SK-N-SH (cell line): Measurements from ENCODE around the gene MRPL18. TPM values are rescaled to one million over a fixed set of nuclear protein-coding genes. Genes with fewer than 3 reads are reported as not detected.

Experiments
- CTCF ChIA-PET: fragments of 300-600, 350-600 bp; formaldehyde crosslinking; extraction: SDS; loops from one replicate; lab custom pipeline; 2021; lab: Yijun Ruan, JAX
- POLR2A ChIA-PET: fragments of 350-600 bp; sonication (Branson Sonifier 250); formaldehyde crosslinking; extraction: SDS; loops from one replicate; lab custom pipeline; 2020; ENCODE audit warnings: antibody characterized with exemption, inconsistent platforms; lab: Yijun Ruan, JAX
- DNase-seq: peaks from one replicate; pipeline ENCODE4 v3.0.0; 2012
- H2AFZ ChIP-seq: fragments of 200-600 bp; sonication (generic); 2 replicates; pipeline ENCODE4 v1.8.1; 2016; ENCODE audit warnings: antibody characterized with exemption, mild to moderate bottlenecking, low read depth
- H3F3A ChIP-seq: fragments of 200-600 bp; sonication (generic); replicated peaks from 2 replicates; pipeline ENCODE3; 2016; ENCODE audit warnings: antibody characterized with exemption, mild to moderate bottlenecking; ENCODE audit not compliant: insufficient read depth
- H3K27ac ChIP-seq, 2 experiments: fragments of 200-500 bp in 1 of 2; fragments of 200-600 bp in 1 of 2; sonication (Bioruptor generic) in 1 of 2; sonication (generic), shearing (Covaris generic) in 1 of 2; 2 replicates each; pipeline versions ENCODE4 v1.5.1 to v1.6.1; 2014 to 2016; ENCODE audit warnings: low read depth in 2 of 2, inconsistent platforms in 1 of 2, low read length in 1 of 2, mild to moderate bottlenecking in 1 of 2, mixed read lengths in 1 of 2
- H3K27me3 ChIP-seq: fragments of 200-600 bp; sonication (generic), shearing (Covaris generic); 2 replicates; pipeline ENCODE4 v1.6.1; 2016; ENCODE audit warnings: mixed run types; ENCODE audit not compliant: insufficient read depth
- H3K36me3 ChIP-seq, 2 experiments: fragments of 200-500 bp in 1 of 2; fragments of 200-600 bp in 1 of 2; sonication (Bioruptor generic) in 1 of 2; sonication (generic) in 1 of 2; replicated peaks in 1 of 2; 2 replicates each; pipeline versions ENCODE3 to v1.5.1; 2014 to 2016; ENCODE audit warnings: low read length in 1 of 2, mild to moderate bottlenecking in 1 of 2; ENCODE audit not compliant: insufficient read depth in 2 of 2, control insufficient read depth in 1 of 2
- H3K4me1 ChIP-seq, 2 experiments: fragments of 200-500 bp in 1 of 2; fragments of 200-600 bp in 1 of 2; sonication (Bioruptor generic) in 1 of 2; sonication (generic), shearing (Covaris generic) in 1 of 2; 2 replicates each; pipeline versions ENCODE4 v1.5.1 to v1.6.1; 2014 to 2016; ENCODE audit warnings: low read depth in 1 of 2, low read length in 1 of 2, mixed run types in 1 of 2; ENCODE audit not compliant: insufficient read depth in 2 of 2, control insufficient read depth in 1 of 2
- H3K4me2 ChIP-seq: fragments of 200-600 bp; sonication (generic), shearing (Covaris generic); 2 replicates; pipeline ENCODE4 v1.6.1; 2017; ENCODE audit warnings: mixed run types
- H3K4me3 ChIP-seq, 2 experiments: fragments of 200-500 bp in 1 of 2; fragments of 200-600 bp in 1 of 2; sonication (Bioruptor generic) in 1 of 2; sonication (generic), shearing (Covaris generic) in 1 of 2; 2 replicates each; pipeline versions ENCODE4 v1.5.1 to v1.8.1; 2014 to 2016; ENCODE audit warnings: low read depth in 2 of 2, inconsistent platforms in 1 of 2, low read length in 1 of 2, mild to moderate bottlenecking in 1 of 2, mixed read lengths in 1 of 2, moderate library complexity in 1 of 2
- H3K79me2 ChIP-seq: fragments of 200-600 bp; sonication (generic); 2 replicates; pipeline ENCODE4 v1.8.1; 2017; ENCODE audit warnings: mild to moderate bottlenecking; ENCODE audit not compliant: insufficient read depth
- H3K9ac ChIP-seq: fragments of 200-600 bp; sonication (generic); 2 replicates; pipeline ENCODE4 v1.6.1; 2017; ENCODE audit warnings: mixed run types
- H3K9me2 ChIP-seq: fragments of 200-600 bp; sonication (generic); 2 replicates; pipeline ENCODE4 v1.6.1; 2017; ENCODE audit warnings: mixed run types
- H3K9me3 ChIP-seq: fragments of 200-600 bp; sonication (generic); 2 replicates; pipeline ENCODE4 v1.6.1; 2017; ENCODE audit warnings: mixed run types, mild to moderate bottlenecking, moderate library complexity
- H4K20me1 ChIP-seq: fragments of 200-600 bp; sonication (generic); 2 replicates; pipeline ENCODE4 v1.6.1; 2017; ENCODE audit warnings: mild to moderate bottlenecking, mixed run types; ENCODE audit not compliant: insufficient read depth
- CHD2 ChIP-seq: fragments of 150-350 bp; IDR thresholded peaks from 2 replicates; pipeline ENCODE4 v1.6.1; 2018; ENCODE audit warnings: low read length; ENCODE audit not compliant: partially characterized antibody
- EP300 ChIP-seq, 2 experiments: IDR thresholded peaks; 2 replicates each; pipeline versions ENCODE4 v1.4.0 to v1.6.1; 2012; ENCODE audit warnings: borderline replicate concordance in 1 of 2, low read depth in 1 of 2, low read length in 1 of 2
- EZH2phosphoT487 ChIP-seq: fragments of 200-600 bp; sonication (generic); IDR thresholded peaks from 2 replicates; pipeline ENCODE4 v1.6.1; 2017; ENCODE audit warnings: low read depth, mixed run types, mild to moderate bottlenecking, antibody characterized with exemption, moderate library complexity, borderline replicate concordance
- FOXJ3 ChIP-seq: sonication (generic); formaldehyde crosslinking; IDR thresholded peaks from 2 replicates; pipeline ENCODE4 v1.5.1; 2020; ENCODE audit warnings: mild to moderate bottlenecking, missing genetic modification reagents
- GABPA ChIP-seq: IDR thresholded peaks from 2 replicates; pipeline ENCODE4 v1.4.0; 2012; ENCODE audit warnings: low read depth, mild to moderate bottlenecking
- GATA2 ChIP-seq: sonication (generic); formaldehyde crosslinking; IDR thresholded peaks from 2 replicates; pipeline ENCODE4 v1.5.0; 2020; ENCODE audit warnings: mild to moderate bottlenecking, missing genetic modification reagents
- JUND ChIP-seq: IDR thresholded peaks from 2 replicates; pipeline ENCODE4 v1.4.0; 2012
- NFIC ChIP-seq: IDR thresholded peaks from 2 replicates; pipeline ENCODE4 v1.4.0; 2012; ENCODE audit warnings: borderline replicate concordance
- RAD21 ChIP-seq: IDR thresholded peaks from 2 replicates; pipeline ENCODE4 v1.6.1; 2012; ENCODE audit warnings: mild to moderate bottlenecking, low read length
- RFX5 ChIP-seq: IDR thresholded peaks from 2 replicates; pipeline ENCODE4 v1.6.1; 2012; ENCODE audit warnings: mild to moderate bottlenecking, improper control_type of control experiment, low read length
- RXRA ChIP-seq: IDR thresholded peaks from 2 replicates; pipeline ENCODE4 v1.4.0; 2012; ENCODE audit warnings: low read depth, mild to moderate bottlenecking, borderline replicate concordance
- TAF1 ChIP-seq: IDR thresholded peaks from 2 replicates; pipeline ENCODE4 v1.6.1; 2012; ENCODE audit warnings: low read depth, mild to moderate bottlenecking, low read length, moderate library complexity, borderline replicate concordance
- TCF12 ChIP-seq: IDR thresholded peaks from 2 replicates; pipeline ENCODE4 v1.4.0; 2012
- TEAD4 ChIP-seq: IDR thresholded peaks from 2 replicates; pipeline ENCODE4 v1.4.0; 2012; ENCODE audit warnings: mild to moderate bottlenecking, borderline replicate concordance; ENCODE audit not compliant: insufficient read depth
- WGBS: methylation state at CpG from one replicate; pipeline ENCODE4 v1.1.6; 2017; ENCODE audit warnings: low lambda C conversion rate; 5-methylcytosine and 5-hydroxymethylcytosine counted together
- polyA plus RNA-seq, 3 experiments: library from polyadenylated mRNA; depleted of rRNA; stranded (reverse); fragments of >200 nt; gene quantifications; 2 replicates each; pipeline ENCODE4 v1.2.3, GENCODE V29; 2012
- TF ChIP-seq, protein P1 (sequence below): IDR thresholded peaks from 2 replicates; pipeline ENCODE4 v1.6.1; 2012; ENCODE audit warnings: mild to moderate bottlenecking, low read depth, low read length, moderate library complexity
- TF ChIP-seq, protein P2 (sequence below): fragments of 150-350 bp; IDR thresholded peaks from 2 replicates; pipeline ENCODE4 v1.6.1; 2017; ENCODE audit warnings: antibody characterized with exemption, low read length, low read depth, borderline replicate concordance
- TF ChIP-seq, protein P3 (sequence below): IDR thresholded peaks from 2 replicates; pipeline ENCODE4 v1.4.0; 2012; ENCODE audit warnings: low read depth, borderline replicate concordance
- TF ChIP-seq, protein P4 (sequence below): IDR thresholded peaks from 2 replicates; pipeline ENCODE4; 2012
- TF ChIP-seq, protein P5 (sequence below): fragments of 150-350 bp; IDR thresholded peaks from 2 replicates; pipeline ENCODE4 v1.6.1; 2016; ENCODE audit warnings: mild to moderate bottlenecking, low read depth, low read length
- TF ChIP-seq, protein P6 (sequence below): IDR thresholded peaks from 2 replicates; pipeline ENCODE4 v1.4.0; 2012; ENCODE audit warnings: low read depth

MRPL18 gene
- polyA plus RNA-seq, 1 of the 3 experiments (the other 2 are of a cell fraction): 84.4 TPM

DNA sequence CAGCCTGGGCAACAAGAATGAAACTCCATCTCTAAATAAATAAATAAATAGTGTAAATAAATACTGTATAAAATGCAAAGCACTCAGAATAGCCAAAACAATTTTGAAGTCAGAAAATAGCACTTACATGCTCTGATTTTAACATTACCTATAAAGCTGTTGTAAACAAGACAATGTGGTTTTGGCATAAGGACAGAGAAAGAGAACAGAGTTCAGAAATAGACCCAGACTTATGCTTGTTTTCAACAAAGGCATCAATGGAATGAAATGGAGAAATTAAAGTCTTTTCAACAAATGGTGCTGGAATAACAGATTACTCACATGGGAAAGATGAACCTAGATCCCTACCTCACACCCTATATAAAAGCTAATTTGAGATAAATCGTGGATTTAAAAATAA is 18.1 kb upstream of the MRPL18 start (continued):
- TF ChIP-seq GATA2 (CRISPR knock-in tag): no peak
- TF ChIP-seq, protein P1, sequence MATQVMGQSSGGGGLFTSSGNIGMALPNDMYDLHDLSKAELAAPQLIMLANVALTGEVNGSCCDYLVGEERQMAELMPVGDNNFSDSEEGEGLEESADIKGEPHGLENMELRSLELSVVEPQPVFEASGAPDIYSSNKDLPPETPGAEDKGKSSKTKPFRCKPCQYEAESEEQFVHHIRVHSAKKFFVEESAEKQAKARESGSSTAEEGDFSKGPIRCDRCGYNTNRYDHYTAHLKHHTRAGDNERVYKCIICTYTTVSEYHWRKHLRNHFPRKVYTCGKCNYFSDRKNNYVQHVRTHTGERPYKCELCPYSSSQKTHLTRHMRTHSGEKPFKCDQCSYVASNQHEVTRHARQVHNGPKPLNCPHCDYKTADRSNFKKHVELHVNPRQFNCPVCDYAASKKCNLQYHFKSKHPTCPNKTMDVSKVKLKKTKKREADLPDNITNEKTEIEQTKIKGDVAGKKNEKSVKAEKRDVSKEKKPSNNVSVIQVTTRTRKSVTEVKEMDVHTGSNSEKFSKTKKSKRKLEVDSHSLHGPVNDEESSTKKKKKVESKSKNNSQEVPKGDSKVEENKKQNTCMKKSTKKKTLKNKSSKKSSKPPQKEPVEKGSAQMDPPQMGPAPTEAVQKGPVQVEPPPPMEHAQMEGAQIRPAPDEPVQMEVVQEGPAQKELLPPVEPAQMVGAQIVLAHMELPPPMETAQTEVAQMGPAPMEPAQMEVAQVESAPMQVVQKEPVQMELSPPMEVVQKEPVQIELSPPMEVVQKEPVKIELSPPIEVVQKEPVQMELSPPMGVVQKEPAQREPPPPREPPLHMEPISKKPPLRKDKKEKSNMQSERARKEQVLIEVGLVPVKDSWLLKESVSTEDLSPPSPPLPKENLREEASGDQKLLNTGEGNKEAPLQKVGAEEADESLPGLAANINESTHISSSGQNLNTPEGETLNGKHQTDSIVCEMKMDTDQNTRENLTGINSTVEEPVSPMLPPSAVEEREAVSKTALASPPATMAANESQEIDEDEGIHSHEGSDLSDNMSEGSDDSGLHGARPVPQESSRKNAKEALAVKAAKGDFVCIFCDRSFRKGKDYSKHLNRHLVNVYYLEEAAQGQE: no peak

DNA sequence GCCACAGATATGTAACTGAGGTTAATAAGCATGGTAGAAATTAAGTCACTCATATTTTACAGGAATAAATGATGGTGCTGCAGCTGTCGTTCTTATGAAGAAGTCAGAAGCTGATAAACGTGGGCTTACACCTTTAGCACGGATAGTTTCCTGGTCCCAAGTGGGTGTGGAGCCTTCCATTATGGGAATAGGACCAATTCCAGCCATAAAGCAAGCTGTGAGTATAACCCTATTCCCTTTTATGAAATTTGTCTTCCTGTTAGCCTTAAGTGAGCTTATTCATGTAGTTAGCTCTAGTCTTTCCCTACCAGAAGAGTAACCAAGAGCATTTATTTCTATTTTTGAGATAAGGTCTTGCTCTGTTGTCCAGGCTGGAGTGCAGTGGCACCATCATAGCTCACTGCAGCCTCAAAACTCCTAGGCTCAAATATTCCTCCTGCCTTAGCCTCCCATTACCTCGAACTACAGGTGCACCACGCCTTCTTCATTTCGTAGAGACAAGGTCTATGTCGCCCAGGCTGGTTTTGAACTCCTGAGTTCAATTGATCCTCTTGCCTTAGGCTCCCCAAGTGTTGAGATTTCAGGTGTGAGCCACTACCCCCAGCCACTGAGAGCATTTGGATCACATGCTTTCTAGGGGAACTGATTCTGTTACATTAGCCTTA is 12.9 kb upstream of the MRPL18 start:
- no peak for DNase-seq
- peaks cover 39% of the 10 kb centered on the region for H3F3A ChIP-seq
- no peak for TF ChIP-seq TEAD4
- no peak for TF ChIP-seq TAF1
- no peak for TF ChIP-seq EP300 (IDR thresholded peaks at IDR 0.05; ENCODE audit: borderline replicate concordance in 1 of 2, low read depth in 1 of 2, low read length in 1 of 2)
- no peak for TF ChIP-seq FOXJ3 (CRISPR knock-in tag)
- TF ChIP-seq EZH2phosphoT487: no peak
- TF ChIP-seq, protein P2, sequence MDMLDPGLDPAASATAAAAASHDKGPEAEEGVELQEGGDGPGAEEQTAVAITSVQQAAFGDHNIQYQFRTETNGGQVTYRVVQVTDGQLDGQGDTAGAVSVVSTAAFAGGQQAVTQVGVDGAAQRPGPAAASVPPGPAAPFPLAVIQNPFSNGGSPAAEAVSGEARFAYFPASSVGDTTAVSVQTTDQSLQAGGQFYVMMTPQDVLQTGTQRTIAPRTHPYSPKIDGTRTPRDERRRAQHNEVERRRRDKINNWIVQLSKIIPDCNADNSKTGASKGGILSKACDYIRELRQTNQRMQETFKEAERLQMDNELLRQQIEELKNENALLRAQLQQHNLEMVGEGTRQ: no peak
- TF ChIP-seq TCF12: no peak
- TF ChIP-seq RAD21: no peak
- TF ChIP-seq JUND: no peak
- TF ChIP-seq, protein P3, sequence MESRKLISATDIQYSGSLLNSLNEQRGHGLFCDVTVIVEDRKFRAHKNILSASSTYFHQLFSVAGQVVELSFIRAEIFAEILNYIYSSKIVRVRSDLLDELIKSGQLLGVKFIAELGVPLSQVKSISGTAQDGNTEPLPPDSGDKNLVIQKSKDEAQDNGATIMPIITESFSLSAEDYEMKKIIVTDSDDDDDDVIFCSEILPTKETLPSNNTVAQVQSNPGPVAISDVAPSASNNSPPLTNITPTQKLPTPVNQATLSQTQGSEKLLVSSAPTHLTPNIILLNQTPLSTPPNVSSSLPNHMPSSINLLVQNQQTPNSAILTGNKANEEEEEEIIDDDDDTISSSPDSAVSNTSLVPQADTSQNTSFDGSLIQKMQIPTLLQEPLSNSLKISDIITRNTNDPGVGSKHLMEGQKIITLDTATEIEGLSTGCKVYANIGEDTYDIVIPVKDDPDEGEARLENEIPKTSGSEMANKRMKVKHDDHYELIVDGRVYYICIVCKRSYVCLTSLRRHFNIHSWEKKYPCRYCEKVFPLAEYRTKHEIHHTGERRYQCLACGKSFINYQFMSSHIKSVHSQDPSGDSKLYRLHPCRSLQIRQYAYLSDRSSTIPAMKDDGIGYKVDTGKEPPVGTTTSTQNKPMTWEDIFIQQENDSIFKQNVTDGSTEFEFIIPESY: no peak
- TF ChIP-seq, protein P4, sequence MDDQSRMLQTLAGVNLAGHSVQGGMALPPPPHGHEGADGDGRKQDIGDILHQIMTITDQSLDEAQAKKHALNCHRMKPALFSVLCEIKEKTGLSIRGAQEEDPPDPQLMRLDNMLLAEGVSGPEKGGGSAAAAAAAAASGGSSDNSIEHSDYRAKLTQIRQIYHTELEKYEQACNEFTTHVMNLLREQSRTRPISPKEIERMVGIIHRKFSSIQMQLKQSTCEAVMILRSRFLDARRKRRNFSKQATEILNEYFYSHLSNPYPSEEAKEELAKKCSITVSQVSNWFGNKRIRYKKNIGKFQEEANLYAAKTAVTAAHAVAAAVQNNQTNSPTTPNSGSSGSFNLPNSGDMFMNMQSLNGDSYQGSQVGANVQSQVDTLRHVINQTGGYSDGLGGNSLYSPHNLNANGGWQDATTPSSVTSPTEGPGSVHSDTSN: no peak
- TF ChIP-seq, protein P5, sequence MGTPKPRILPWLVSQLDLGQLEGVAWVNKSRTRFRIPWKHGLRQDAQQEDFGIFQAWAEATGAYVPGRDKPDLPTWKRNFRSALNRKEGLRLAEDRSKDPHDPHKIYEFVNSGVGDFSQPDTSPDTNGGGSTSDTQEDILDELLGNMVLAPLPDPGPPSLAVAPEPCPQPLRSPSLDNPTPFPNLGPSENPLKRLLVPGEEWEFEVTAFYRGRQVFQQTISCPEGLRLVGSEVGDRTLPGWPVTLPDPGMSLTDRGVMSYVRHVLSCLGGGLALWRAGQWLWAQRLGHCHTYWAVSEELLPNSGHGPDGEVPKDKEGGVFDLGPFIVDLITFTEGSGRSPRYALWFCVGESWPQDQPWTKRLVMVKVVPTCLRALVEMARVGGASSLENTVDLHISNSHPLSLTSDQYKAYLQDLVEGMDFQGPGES: no peak
- TF ChIP-seq NFIC: no peak
- TF ChIP-seq GABPA: no peak
- TF ChIP-seq, protein P6, sequence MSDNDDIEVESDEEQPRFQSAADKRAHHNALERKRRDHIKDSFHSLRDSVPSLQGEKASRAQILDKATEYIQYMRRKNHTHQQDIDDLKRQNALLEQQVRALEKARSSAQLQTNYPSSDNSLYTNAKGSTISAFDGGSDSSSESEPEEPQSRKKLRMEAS: no peak
- no peak for TF ChIP-seq CHD2
- TF ChIP-seq RXRA: no peak
- TF ChIP-seq GATA2 (CRISPR knock-in tag): no peak
- TF ChIP-seq RFX5: no peak
- TF ChIP-seq, all 33 proteins: peak for 0
- H4K20me1 ChIP-seq: peaks cover 3% of the 10 kb centered on the region
- no peaks in the 10 kb centered on the region for H3K9me3 ChIP-seq
- H2AFZ ChIP-seq: no peak overlapping the region
- H3K9ac ChIP-seq: no peak overlapping the region
- H3K36me3 ChIP-seq: peaks cover 62 to 68% of the 10 kb centered on the region in 2 experiments
- ChIA-PET POLR2A (no interaction called here), CTCF (interaction anchor here (1.1 kb wide), 1 partner anchor 300 kb away, joined by 3 read pairs; no protein-coding TSS in a partner anchor)
- H3K79me2 ChIP-seq: peaks cover 18% of the 10 kb centered on the region; the same call in 1 of the 2 replicates
- WGBS: 84% methylated on average over 7 of the region's 7 CpGs
- H3K4me3 ChIP-seq: no peak overlapping the region
- H3K27ac ChIP-seq: no peak overlapping the region
- no peak overlapping the region for H3K4me2 ChIP-seq
- H3K9me2 ChIP-seq: no peaks in the 10 kb centered on the region
- no peaks in the 10 kb centered on the region for H3K27me3 ChIP-seq
- no peaks in the 10 kb centered on the region; a peak in 1 of 4 replicates for H3K4me1 ChIP-seq
